ENCODE measurements around the gene HDAC9.

DNA sequence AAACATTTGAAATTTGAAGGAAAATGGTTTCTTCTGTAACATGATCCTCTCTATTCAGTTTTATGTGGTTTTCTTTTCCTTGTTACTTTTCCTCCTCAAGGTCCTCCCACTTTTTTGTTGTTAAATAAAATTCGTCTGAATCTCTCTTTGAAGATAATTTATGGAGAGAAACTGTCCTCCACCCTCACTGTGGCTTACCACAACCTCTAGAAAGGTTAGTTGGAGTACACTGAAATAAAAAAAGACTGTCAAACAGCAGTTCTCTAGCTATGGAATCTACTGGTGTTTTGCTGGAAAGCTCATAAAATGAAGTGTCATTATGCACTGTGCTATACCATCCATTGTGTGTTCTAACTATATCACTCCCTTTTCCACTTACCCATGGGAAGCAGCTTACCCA, 189.4 kb downstream of the HDAC9 start:
- TF ChIP-seq POLR2A (IDR thresholded peaks at IDR 0.05; ENCODE audit: low read length) (no peak), GATA1 (IDR thresholded peaks at IDR 0.05; ENCODE audit: low read depth, low read length) (no peak)

Measured in erythroblast (primary cell).